IPS-11a (cell line): Measurements from ENCODE around the gene SLC41A1.
"Not testable (repeated sequence)": the region's sequence is repeated elsewhere in the genome, so short reads cannot be mapped to it uniquely, and the experiment has no call there.

ENCODE experiments used
- H3K4me3 ChIP-seq: one replicate; pipeline ENCODE4 v1.5.1; 2013; ENCODE audit warnings: low read depth, low read length, control low read depth

Gene SLC41A1

DNA sequence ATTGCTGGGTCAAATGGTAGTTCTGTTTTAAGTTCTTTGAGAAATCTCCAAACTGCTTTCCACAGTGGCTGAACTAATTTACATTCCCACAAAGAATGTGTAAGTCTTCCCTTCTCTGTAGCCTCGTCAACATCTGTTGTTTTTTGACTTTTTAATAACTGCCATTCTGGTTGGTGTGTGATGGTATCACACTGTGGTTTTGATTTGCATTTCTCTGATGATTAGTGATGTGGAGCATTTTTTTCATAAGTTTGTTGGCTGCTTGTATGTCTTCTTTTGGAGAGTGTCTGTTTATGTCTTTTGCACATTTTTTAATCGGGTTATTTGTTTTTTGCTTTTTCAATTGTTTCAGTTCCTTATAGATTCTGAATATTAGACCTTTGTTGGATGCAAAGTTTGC is 10.3 kb upstream of the SLC41A1 start:
- not testable (repeated sequence) for H3K4me3 ChIP-seq

DNA sequence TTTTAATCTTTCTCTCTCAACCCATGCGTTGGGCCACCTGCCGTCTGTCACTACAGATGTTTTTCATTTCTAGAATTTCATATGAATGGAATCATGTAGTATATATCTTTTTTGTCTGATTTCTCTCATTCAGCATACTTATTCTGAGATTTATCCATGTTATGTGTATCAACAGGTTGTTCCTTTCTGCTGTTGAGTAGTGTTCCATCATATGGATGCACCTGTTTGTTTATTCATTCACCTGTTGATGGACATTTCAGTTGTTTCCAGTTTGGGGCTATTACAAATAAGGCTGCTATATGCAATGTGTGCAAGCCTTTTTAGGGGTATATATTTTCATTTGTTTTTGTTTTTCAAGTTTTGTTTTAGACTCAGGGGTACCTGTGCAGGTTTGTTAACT is 9.4 kb upstream of the SLC41A1 start:
- no peak overlapping the region for H3K4me3 ChIP-seq

DNA sequence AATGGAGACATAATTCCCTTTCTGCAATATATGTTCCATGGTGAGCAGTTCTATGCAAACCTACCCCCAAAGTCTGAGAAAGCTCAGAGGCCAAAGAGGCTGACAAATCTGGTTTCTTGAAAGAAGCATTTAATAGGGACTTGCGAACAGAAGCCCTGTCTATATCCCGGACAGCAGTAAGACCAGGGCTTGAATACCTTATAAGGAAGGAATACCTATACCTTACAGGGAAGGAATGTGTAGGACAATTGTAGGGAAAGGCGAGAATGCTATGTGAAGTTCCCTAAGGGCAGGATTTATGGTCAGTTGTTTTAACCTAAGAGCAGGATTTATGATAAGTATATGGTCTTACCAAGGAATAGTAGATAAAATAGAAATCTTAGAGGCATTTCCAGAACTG is 5.0 kb upstream of the SLC41A1 start:
- no peak overlapping the region for H3K4me3 ChIP-seq

DNA sequence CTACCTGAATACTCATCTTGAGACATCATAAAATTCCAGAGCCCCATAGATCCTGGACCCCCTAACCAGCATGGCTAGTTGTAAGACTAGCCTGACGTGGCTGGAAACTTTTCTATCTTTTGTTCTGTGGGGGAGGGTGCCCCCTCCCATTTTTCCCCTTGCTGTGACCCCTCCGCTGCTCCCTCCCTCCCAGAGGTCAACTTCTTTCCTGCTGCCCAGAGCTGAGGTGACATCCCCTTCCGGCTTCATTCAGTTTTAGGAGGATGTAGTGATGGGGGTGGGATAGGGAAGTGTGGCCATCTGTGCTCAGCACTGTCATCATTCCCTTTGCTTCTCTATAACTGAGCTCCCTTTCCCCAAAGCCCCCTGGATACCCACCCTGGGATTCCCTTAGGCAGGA is 4.4 kb upstream of the SLC41A1 start:
- H3K4me3 ChIP-seq = no peak overlapping the region

DNA sequence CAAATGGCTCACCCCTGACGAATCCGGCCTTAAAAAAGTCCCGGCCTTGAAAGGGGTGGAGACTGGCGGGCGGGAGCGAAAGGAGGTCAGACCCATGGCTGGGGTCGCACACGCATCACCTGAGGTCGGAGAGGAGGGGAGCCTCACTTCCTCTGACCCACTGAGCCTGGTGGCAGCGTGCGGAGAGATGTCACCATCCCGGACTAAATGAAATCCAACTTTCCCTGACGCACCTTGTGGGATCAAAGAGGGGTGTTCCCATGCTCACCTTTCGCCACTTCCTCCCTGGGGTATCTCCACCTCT is 709 bp upstream of the SLC41A1 start:
- H3K4me3 ChIP-seq = peak overlapping the region; percentile 73

DNA sequence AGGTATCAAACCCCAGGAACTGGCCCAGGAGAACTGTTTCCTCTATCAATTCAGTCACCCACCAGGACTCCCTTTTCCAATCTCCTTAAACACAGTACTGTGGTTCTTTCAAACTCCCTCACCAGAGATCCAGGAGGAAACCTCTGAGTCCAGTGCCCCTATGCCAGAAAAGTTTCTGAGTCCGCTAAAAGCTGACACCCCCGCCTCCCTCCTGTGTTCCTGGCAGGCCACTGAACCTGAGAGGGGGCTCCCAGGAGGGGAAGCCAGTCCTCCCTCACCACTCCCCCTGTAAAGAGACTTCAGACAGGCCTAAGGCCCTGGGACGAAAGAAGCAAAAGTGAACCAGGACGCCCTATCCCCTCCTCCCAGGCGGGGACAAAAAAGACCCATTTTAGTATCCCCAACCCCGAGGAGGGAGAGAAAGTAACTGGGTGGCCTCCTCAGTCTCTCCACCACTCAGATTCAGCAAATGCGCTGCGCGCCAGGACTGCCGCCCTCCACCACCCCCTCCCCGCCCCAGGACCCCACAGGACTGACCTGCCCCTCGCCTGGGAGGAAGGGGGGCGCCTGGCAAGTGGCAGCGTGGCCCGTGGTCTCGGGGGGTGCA is 624 bp downstream of the SLC41A1 start:
- H3K4me3 ChIP-seq = peak overlapping the region; percentile 73

DNA sequence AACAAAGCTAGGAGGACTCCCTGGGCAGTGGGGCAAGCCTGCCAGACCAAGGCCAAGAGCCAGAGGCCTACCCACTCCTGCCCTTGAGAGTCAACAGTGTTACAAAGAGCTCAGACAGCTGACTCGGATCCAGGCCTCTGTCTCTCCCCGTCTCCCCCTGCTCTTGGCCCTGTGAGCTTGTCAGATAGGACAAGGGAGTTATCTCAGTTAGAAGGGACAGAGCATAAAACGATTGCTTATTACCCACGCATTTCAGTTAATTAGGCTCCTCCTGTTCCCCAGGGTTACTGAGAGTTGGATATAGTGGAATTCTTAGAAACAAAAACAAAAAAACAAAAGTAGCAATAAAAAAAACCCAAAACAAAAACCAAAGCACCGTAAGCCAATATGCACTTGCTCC is 1.3 kb downstream of the SLC41A1 start:
- H3K4me3 ChIP-seq = no peak overlapping the region

DNA sequence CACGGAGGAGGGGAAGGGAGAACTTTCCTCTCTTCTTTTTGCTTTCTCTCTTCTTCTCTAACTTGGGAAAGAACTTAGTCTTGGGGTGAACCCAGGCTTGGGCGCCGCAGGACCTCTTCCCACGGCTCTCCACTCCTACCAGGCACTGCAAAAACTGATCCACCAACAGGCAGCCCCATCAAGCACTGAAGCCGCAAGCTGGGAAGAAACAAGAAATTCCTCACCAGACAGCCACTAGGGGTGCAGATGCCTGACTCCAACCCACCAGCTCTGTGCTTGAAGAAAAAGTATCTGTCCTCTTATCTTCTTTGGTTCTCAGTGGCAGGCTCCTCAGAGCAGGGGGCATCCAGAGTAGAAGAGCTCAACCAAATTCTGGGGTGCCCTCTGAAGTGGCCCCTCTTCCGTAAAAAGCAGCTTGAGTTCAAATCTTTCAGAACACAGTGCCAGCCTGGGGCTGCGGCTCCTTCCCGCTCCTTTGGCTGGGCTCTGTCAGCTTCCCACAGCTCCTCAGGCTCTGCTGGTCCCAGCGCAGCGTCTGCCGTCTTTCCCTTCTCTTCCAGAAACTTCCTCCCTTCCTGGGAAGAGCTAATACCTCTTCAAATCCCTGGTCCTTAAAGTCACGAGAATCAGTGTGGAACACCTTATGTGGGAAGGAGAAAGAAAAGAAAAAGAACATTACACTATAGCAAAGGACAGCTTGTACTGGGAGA is 2.4 kb downstream of the SLC41A1 start:
- H3K4me3 ChIP-seq = no peak overlapping the region

DNA sequence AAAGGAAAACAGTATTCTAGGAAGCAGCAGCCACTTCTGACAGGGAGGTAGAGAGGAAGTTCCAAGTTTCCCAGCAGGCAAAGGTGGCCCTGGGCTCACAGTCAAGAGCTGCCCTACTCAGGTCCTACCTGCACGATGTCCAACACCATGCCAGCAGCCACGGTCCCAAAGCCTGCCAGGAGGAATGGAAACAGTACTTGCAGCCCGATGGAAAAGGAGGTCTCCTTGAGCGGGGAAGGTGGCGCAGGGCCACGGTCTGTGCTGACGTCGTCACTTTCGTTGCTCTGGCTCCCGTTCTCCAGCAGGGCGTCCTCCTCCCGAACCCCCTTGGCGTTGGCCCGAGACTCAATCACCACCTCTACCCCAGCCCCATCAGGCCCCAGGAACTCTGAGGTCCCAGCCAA is 3.1 kb downstream of the SLC41A1 start:
- H3K4me3 ChIP-seq = no peak overlapping the region

DNA sequence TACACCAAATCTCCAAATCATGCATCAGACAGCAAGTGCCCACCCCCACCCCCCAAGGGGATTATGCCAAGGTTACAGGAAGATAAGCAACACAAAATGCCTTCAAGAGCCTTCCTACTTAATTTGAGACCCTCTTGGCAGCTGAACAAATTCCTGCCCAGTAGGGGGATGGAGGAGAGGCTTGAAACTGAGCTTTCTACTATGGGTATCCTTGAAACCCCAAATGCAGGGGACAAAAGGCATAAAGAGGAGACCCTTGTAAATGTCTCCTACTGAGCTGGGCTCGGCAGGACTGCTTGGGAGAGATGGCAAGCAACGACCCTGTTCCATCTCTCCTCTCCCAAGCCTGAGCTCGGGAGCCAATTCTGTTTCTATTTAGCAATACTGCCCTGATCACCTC is 3.5 kb downstream of the SLC41A1 start:
- no peak overlapping the region for H3K4me3 ChIP-seq

DNA sequence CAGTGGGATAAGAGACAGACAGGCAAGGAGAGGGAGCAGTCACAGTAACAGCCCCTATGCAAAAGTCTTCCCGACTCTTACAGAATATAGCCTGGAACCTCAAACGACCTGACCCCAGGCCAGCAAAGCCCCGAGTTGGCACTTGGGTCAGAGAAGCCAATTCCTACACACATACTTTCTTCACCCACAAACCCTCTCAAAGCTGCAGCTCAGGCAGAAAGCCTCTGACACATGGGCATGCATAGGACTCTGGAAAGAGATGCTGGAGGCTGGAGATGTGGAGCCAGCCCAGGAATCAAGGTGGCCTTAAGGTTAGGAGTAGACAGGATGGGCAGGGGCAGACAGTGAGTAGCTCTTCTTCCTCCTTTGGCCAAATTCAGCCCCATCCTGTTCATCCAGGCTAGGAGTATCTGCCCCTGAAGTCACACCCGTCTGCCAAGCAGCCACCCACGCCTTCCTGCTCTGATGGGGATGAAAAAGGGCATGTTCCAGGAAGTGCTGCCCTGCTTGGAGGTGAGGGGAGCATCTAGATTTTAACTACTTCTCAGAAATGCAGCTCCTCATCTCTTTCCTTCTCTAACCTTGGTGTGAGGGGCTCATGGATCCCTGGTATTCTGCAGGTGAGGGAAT is 7.8 kb downstream of the SLC41A1 start:
- no peak overlapping the region for H3K4me3 ChIP-seq

DNA sequence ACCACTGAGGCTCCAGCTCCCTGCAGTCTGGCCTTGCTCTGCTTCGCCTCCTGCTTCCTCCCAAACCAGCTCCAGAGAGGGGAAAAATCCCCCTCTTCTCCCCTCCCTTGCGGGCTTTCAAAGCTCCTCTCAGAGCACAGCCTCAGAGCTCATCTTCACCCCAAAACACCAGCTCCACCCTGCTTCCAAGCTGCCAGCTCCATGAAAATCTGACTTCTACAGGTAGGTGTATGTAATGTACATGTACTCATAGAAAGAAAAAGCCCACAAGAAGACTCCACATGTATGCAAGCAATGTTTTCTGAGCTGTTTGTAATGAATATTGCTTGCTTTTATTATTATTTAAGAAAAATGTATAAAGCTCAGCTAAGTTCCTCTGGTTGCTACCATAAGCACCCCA is 8.4 kb downstream of the SLC41A1 start:
- H3K4me3 ChIP-seq = no peak overlapping the region

DNA sequence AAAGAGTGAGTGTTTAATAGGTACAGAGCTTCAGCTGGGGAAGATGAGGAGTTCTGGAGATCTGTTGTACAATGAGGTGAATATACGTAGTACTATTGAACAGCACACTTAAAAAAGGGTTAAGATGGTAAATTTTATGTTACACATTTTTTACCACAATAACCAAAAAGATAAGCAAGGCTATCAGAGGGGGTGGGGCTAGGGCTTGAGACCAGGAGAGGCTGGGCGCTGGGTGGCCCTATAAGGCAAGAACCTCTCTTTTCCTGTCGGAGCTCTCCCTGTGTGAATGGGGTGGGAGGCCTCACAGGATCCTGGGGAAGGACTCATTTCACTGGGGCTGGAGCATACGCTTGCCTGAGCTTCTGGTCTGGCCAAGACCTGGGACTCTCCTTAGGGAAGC is 9.0 kb downstream of the SLC41A1 start:
- H3K4me3 ChIP-seq = no peak overlapping the region

DNA sequence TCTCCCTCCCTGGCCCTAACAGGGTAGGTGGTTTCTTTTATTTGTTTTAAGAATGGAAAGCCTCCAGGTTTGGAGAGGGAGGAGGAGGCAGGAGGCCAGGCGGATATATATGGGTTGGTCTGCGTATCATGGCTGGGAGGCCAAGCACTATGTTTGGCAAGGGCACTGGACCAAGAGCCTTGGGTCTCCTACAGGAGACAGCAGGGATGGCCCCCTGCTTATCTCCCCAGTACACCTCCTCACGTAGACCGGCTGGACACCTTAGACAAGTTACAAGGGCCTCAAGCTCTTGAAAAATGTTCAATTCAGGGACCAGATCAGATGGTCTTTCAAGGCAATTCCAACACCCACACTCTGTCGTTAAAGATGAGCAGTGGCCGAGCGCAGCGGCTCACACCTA is 10.9 kb downstream of the SLC41A1 start:
- H3K4me3 ChIP-seq = no peak overlapping the region

DNA sequence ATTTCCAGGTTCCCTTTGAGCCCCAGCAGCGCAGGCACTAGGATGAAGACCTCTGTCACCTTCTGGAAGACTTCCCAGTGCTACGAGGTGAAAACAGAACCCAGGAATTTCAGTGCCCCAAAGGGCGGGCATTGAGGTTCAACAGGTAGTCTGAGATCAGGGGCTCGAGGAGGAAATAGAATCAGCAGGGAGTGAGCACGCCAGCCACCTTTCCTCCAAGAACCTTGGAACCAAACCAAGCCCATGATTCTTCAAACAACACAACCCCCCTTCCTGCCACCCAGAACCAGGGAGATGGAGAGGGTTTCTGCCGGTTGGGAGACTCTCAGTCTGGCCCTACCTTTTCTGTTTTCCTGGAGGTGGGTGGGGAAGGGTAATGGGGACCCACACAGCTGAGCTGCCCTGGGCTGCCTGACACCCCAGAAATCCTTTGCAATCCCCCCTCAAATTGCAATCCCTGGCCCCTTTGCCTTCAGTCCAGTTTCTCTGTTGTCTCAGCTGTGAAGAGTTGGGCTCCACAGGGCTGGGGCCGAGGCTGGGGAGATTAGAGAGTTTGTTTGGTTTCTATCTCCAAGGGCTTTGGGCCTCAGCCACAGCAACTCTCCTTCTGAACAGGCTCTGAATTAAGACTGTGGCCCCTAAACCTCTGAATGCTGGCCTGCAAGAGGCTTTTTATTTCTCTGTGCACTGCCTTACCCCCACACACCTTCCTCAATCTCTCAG is 11.9 kb downstream of the SLC41A1 start:
- H3K4me3 ChIP-seq = no peak overlapping the region

DNA sequence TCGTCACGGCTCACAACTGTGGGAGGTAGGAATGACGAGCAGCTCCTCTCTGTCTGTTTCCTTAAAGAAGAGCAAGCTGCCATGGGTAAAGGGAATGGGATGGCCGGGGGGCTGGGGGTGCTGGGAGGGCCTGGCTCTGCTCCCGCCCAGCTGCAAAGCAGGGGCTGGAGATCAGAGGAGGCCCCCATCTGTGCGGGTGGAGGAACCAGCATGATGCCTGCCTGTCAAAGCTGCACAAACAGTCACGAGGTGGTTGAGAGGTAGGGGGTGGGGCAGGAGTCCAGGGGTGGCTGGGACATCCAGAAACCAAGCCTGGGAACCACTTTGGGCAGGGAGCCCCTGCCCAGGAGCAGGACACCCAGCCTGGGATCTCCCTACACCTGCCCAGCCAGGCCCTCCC is 12.6 kb downstream of the SLC41A1 start:
- H3K4me3 ChIP-seq = no peak overlapping the region

DNA sequence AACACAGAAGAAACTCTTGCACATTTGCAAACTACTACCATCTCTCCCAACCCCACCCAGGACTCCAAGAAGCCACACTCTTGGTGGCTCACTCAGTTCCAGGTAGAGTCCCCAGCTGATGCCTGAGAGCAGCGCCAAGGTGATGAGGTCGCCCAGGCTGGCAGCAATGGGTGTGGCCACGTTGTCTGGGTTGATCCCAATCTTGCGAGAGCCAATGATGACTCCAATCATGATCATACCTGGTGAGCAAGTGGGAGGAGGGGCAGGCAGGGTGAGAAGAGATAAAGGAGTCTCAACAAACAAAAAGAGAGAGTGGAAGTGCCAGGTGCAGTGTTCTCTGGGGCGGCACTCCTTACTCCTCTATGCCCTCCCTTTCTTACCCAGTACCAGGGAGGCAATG is 14.4 kb downstream of the SLC41A1 start:
- H3K4me3 ChIP-seq = no peak overlapping the region

DNA sequence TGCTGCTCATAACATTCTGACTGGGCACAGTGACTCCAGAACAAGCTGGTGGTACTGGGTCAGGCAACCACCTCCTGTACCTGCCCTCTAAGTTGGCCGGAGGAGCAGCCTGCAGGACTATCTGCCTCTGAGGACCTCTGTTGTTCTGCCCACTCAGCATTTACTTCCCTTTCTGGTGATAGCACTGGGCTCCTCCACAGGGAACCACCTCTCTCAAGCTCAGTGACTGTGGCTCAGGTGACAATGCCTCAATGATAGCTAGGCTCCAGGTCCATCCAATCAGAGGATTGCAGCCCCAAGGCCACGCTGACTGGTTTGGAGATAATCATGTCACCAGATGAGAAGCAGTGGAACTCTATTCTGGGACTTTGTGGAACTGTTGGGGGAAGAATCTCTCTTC is 15.8 kb downstream of the SLC41A1 start:
- H3K4me3 ChIP-seq = no peak overlapping the region

DNA sequence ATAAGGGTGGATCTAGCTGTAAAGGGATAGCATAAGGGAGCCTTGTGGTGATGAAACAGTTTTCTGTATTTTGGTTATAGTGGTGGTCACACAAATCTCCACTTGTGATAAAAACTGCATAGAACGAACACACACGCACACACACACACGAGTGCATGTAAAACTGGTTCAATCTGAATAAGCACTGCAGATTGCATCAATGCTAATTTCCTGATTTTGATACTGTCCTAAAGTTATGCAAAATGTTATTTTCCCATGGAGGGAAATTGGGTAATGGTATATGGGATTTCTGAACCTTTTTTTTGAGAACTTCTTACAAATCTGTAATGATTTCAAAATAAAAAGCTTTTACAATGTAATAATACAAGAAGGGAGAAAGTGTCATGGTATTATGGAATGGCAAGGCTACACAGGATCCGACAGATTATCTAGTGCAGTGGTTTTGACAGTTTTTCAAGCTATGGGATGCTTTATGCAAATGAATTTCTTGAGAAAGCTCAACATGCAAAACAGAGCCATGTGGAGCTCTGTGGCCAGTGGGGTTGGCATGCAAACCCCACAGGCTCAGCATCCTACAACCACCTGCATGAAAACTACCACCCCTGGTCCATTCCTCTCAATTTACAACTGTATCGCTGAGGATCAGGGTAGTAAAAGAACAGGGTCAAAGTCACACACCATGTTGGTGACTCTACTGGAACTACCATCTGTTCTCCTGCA is 18.8 kb downstream of the SLC41A1 start:
- H3K4me3 ChIP-seq = no peak overlapping the region

DNA sequence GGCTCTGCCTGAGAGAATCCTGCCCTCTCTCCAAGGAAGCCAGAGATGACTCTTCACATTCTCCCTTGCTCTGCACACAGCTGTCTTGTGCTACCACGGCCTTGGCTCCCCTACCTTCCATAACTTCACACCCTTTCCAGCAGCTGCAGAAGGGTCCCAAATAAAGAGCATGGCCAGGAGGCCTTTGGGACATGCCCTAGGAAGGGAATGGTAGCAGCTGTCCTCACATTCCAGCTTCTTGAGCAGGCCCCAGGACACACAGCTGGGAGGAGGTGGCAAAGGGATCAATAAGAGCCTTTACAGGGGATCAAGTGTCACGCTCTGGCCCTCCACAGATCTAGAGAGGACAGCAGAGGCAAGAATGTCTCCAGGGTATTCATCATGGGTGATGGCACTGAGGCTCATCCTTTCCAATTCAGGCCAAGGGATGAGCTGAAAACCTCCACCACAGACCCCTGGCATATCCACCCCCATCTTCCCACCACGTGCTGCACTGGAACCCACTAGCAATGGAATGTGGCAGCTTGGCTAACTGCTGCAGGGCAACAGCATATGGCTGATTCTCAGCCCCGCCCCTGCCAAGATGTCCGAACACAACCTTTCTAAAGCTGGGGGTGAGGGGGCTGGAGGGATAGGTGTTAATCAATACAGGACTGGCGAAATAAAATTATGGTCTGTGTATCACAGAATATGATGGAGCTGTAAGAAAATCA is 19.9 kb downstream of the SLC41A1 start:
- H3K4me3 ChIP-seq = no peak overlapping the region

DNA sequence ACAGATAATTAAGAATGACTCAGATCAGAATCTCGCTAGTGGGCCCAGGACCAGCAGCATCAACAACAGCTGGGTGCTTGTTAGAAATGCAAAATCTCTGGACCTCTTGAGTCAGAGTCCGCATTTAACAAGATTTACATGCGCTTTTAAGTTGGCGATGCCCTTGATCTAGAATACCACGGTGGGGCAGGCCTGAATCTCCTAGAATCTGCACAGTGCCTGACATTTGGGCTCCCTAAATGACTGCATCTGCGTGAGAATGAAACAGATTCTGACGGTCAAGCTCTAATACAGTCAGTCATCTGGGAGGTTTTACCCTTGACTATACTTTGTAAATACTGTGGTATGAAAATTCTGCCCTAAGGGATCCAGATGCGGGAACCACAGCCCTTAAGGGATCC is 20.5 kb downstream of the SLC41A1 start:
- H3K4me3 ChIP-seq = no peak overlapping the region
